Testis (tissue), 2 donors: ENCODE measurements around the gene ACTG2.

ENCODE experiments used
- CTCF ChIP-seq, 3 experiments: fragments of 450-650 bp in 2 of 3; fragments of 200-600 bp in 1 of 3; sonication (generic) in 1 of 3; IDR thresholded peaks; one replicate each; pipeline ENCODE4 v1.5.1; 2016 to 2019; ENCODE audit warnings: antibody characterized with exemption in 3 of 3, mild to moderate bottlenecking in 2 of 3, moderate library complexity in 1 of 3
- POLR2A ChIP-seq: fragments of 450-650 bp; IDR thresholded peaks from one replicate; pipeline ENCODE4 v1.6.1; 2017; ENCODE audit warnings: antibody characterized with exemption, mild to moderate bottlenecking, moderate library complexity

GRCh38 chr2:73904952-73905351, 12.1 kb downstream of the ACTG2 start:
- TF ChIP-seq CTCF (IDR thresholded peaks at IDR 0.05) (no peak), POLR2A (no peak)
